HG03342 (cell line): ENCODE data around the gene AASDH.
"Not testable (repeated sequence)": the region's sequence is repeated elsewhere in the genome, so short reads cannot be mapped to it uniquely, and the experiment has no call there.

Experiments used
- ATAC-seq: cut with Tn5 transposase; IDR thresholded peaks from one replicate; pipeline ENCODE4 v1.9.1; 2021; ENCODE audit warnings: mild to moderate bottlenecking, moderate library complexity; ENCODE audit not compliant: unreplicated experiment

AASDH gene

GRCh38 chr4:56405016-56405415 lies 17.7 kb upstream of the AASDH start:
- no peak for ATAC-seq

- ATAC-seq: no peak
These were observed 13.3 kb upstream of the AASDH start for GRCh38 chr4:56400560-56400959.

- ATAC-seq: no peak
These were observed 4.0 kb upstream of the AASDH start for GRCh38 chr4:56391270-56391669.

GRCh38 chr4:56389558-56389957 lies 2.3 kb upstream of the AASDH start:
- ATAC-seq: no peak

GRCh38 chr4:56388306-56388705 lies 1.0 kb upstream of the AASDH start:
- ATAC-seq: no peak

GRCh38 chr4:56386091-56386490 lies 1.2 kb downstream of the AASDH start:
- ATAC-seq: no peak

- ATAC-seq: no peak
These were observed 11.8 kb downstream of the AASDH start for GRCh38 chr4:56375458-56375857.

GRCh38 chr4:56374956-56375355 lies 12.3 kb downstream of the AASDH start:
- no peak for ATAC-seq

- no peak for ATAC-seq
These were observed 14.5 kb downstream of the AASDH start for GRCh38 chr4:56372774-56373173.

- ATAC-seq: no peak
These were observed 15.7 kb downstream of the AASDH start for GRCh38 chr4:56371426-56372220.

- ATAC-seq: no peak
These were observed 16.9 kb downstream of the AASDH start for GRCh38 chr4:56370377-56370776.

GRCh38 chr4:56362981-56363380 lies 24.3 kb downstream of the AASDH start:
- not testable (repeated sequence) for ATAC-seq

- ATAC-seq: no peak
These were observed 27.2 kb downstream of the AASDH start for GRCh38 chr4:56360071-56360470.

GRCh38 chr4:56356650-56357049 lies 30.6 kb downstream of the AASDH start:
- no peak for ATAC-seq

- ATAC-seq: no peak
These were observed 38.7 kb downstream of the AASDH start for GRCh38 chr4:56348576-56348975.

GRCh38 chr4:56345458-56345857 lies 41.8 kb downstream of the AASDH start:
- ATAC-seq: no peak

GRCh38 chr4:56342746-56343145 lies 44.5 kb downstream of the AASDH start:
- no peak for ATAC-seq

- no peak for ATAC-seq
These were observed 56.6 kb downstream of the AASDH start for GRCh38 chr4:56330691-56331090.

- no peak for ATAC-seq
These were observed 60.9 kb downstream of the AASDH start for GRCh38 chr4:56326363-56326762.

GRCh38 chr4:56324011-56324610 lies 63.2 kb downstream of the AASDH start:
- no peak for ATAC-seq

GRCh38 chr4:56323327-56323726 lies 64.0 kb downstream of the AASDH start:
- no peak for ATAC-seq

GRCh38 chr4:56321251-56321650 lies 66.0 kb downstream of the AASDH start:
- no peak for ATAC-seq

- ATAC-seq: no peak
These were observed 67.0 kb downstream of the AASDH start for GRCh38 chr4:56320293-56320692.
